Measurements from ENCODE around the gene DPP9. TPM values are rescaled to one million over a fixed set of nuclear protein-coding genes. Genes with fewer than 3 reads are reported as not detected.

The DPP9 gene
- total and polyA plus RNA-seq, 8 donors = 18.7 to 178 (median 48.7) TPM

- no peak for TF ChIP-seq EP300 (IDR thresholded peaks at IDR 0.05)
- TF ChIP-seq POLR2AphosphoS5 (IDR thresholded peaks at IDR 0.05) = no peak
- no peak for TF ChIP-seq POLR2A (IDR thresholded peaks at IDR 0.05)
- TF ChIP-seq CTCF (IDR thresholded peaks at IDR 0.05) = no peak
- Histone ChIP-seq H3K27me3 (no peaks in the 10 kb centered on the region), H3K9me3 (no peaks in the 10 kb centered on the region), H3K27ac (no peak overlapping the region), H3K36me3 (peaks cover 83 to 100% (median 99%) of the 10 kb centered on the region in 4 donors), H3K4me3 (no peak overlapping the region), H3K4me1 (peaks cover 0 to 18% (median 11%) of the 10 kb centered on the region in 4 donors)
- DNase-seq = no peak
- WGBS, 5 donors = 83 to 91% (median 87%) methylated on average over 9 of the region's 9 CpGs
- intact Hi-C loops (cut with DNase I; ENCODE audit: low total_unique reads) = no loop called here
Observed at GRCh38 chr19:4691373-4691772, 32.3 kb downstream of the DPP9 start.

- H3K27ac ChIP-seq = no peak overlapping the region
Observed at GRCh38 chr19:4690361-4690760, 33.3 kb downstream of the DPP9 start.

GRCh38 chr19:4689403-4689802, 34.2 kb downstream of the DPP9 start:
- WGBS, 5 donors = 92 to 97% (median 94%) methylated on average over 11 to 19 of the region's 19 CpGs
- H3K36me3 ChIP-seq = peaks cover 80 to 100% (median 99%) of the 10 kb centered on the region in 4 donors
- intact Hi-C loops (cut with DNase I; ENCODE audit: low total_unique reads) = no loop called here

More at GRCh38 chr19:4690361-4690760, 33.3 kb downstream of the DPP9 start:
- Histone ChIP-seq H3K4me3 (no peak overlapping the region), H3K27me3 (no peaks in the 10 kb centered on the region), H3K36me3 (peaks cover 80 to 100% (median 99%) of the 10 kb centered on the region in 4 donors), H3K9me3 (no peaks in the 10 kb centered on the region), H3K4me1 (peaks cover 0 to 17% (median 11%) of the 10 kb centered on the region in 4 donors)
- no peak for DNase-seq
- intact Hi-C loops (cut with DNase I; ENCODE audit: low total_unique reads) = no loop called here
- TF ChIP-seq CTCF (IDR thresholded peaks at IDR 0.05) = no peak
- TF ChIP-seq POLR2A (IDR thresholded peaks at IDR 0.05) = no peak
- no peak for TF ChIP-seq POLR2AphosphoS5 (IDR thresholded peaks at IDR 0.05)
- no peak for TF ChIP-seq EP300 (IDR thresholded peaks at IDR 0.05)
- WGBS, 5 donors = 81 to 86% (median 82%) methylated on average over 13 of the region's 13 CpGs

GRCh38 chr19:4688587-4688986, 35.1 kb downstream of the DPP9 start:
- Histone ChIP-seq H3K4me1 (peaks cover 0 to 2% (median under 1%) of the 10 kb centered on the region in 4 donors), H3K36me3 (peaks cover 80 to 100% (median 99%) of the 10 kb centered on the region in 4 donors), H3K9me3 (no peaks in the 10 kb centered on the region), H3K4me3 (no peak overlapping the region), H3K27ac (no peak overlapping the region), H3K27me3 (no peaks in the 10 kb centered on the region)
- WGBS, 5 donors = 74 to 94% (median 91%) methylated on average over 7 to 26 of the region's 26 CpGs
- intact Hi-C loops (cut with DNase I; ENCODE audit: low total_unique reads) = no loop called here
- TF ChIP-seq POLR2A (IDR thresholded peaks at IDR 0.05) (no peak), CTCF (IDR thresholded peaks at IDR 0.05) (no peak), POLR2AphosphoS5 (IDR thresholded peaks at IDR 0.05) (no peak), EP300 (IDR thresholded peaks at IDR 0.05) (no peak)
- DNase-seq = no peak

More at GRCh38 chr19:4689403-4689802, 34.2 kb downstream of the DPP9 start:
- no peak for DNase-seq
- Histone ChIP-seq H3K27me3 (no peaks in the 10 kb centered on the region), H3K4me3 (no peak overlapping the region), H3K27ac (no peak overlapping the region), H3K9me3 (no peaks in the 10 kb centered on the region), H3K4me1 (peaks cover 0 to 9% (median 6%) of the 10 kb centered on the region in 4 donors)
- no peak for TF ChIP-seq CTCF (IDR thresholded peaks at IDR 0.05)
- no peak for TF ChIP-seq POLR2A (IDR thresholded peaks at IDR 0.05)
- TF ChIP-seq POLR2AphosphoS5 (IDR thresholded peaks at IDR 0.05) = no peak
- TF ChIP-seq EP300 (IDR thresholded peaks at IDR 0.05) = no peak
